ENCODE results near the gene SPTBN2. TPM values are rescaled to one million over a fixed set of nuclear protein-coding genes. Genes with fewer than 3 reads are reported as not detected.

The SPTBN2 gene
- total and polyA plus RNA-seq, 2 of the 8 experiments (the other 6 are each of a cell fraction or from before 2014, with no cell fraction given): 19.1 to 69.0 TPM

- H3K27ac ChIP-seq (ENCODE audit: low read depth, low read length): no peak overlapping the region
- H3K9me3 ChIP-seq (ENCODE audit: insufficient read depth in 2 of 2, low read depth in 1 of 2, low read length in 1 of 2): 0 out of 4 replicates have a peak, but pooled peaks cover 0 to 5% of the 10 kb centered on the region in 2 experiments
- no peak overlapping the region for H2BK20ac ChIP-seq (ENCODE audit: low read length)
- H3K23me2 ChIP-seq (ENCODE audit: low read depth, low read length): peaks cover 7% of the 10 kb centered on the region
- peaks cover 0 to 10% of the 10 kb centered on the region in 2 experiments; a peak in 2 of 4 replicates for H3K79me2 ChIP-seq (ENCODE audit: control insufficient read depth in 1 of 2, insufficient read depth in 2 of 2, low read length in 2 of 2)
- H3K14ac ChIP-seq (ENCODE audit: insufficient read length): no peak overlapping the region
- DNase-seq (ENCODE audit: low read depth in 1 of 2, low spot score in 2 of 2) (no peak), FAIRE-seq (no peak)
- H3K36me3 ChIP-seq (ENCODE audit: control insufficient read depth in 2 of 4, insufficient read depth in 4 of 4, low read length in 3 of 4): peaks cover 0 to 13% (median 8%) of the 10 kb centered on the region in 4 experiments; a peak in 7 of 8 replicates
- 93% methylated on average over 7 of the region's 7 CpGs; no CpG with 5 or more reads in 1 of the 2 experiments for WGBS, 2 experiments (ENCODE audit: extremely low coverage in 1 of 2, insufficient coverage in 1 of 2, insufficient read length in 1 of 2, insufficient replicate concordance in 2 of 2, low coverage in 1 of 2, low lambda C conversion rate in 2 of 2, missing lambda C conversion rate in 1 of 2)
- no peak overlapping the region for H3K4me3 ChIP-seq (ENCODE audit: extremely low read depth in 1 of 4, insufficient read depth in 2 of 4, low read depth in 3 of 4, low read length in 4 of 4)
- H2AK5ac ChIP-seq (ENCODE audit: low read depth, low read length): no peak overlapping the region
- H3K4me2 ChIP-seq (ENCODE audit: insufficient read depth in 1 of 2, low read depth in 2 of 2, low read length in 2 of 2): no peak overlapping the region
- no peak overlapping the region for H2BK15ac ChIP-seq (ENCODE audit: low read length)
- no peak overlapping the region for H3K18ac ChIP-seq (ENCODE audit: extremely low read depth, low read length)
- no peak overlapping the region for H2AFZ ChIP-seq (ENCODE audit: low read length)
- no peak overlapping the region for H3K23ac ChIP-seq (ENCODE audit: insufficient read length)
- no peak overlapping the region for H4K8ac ChIP-seq (ENCODE audit: extremely low read depth, insufficient read depth, low read length)
- H2BK12ac ChIP-seq (ENCODE audit: low read depth, low read length): no peak overlapping the region
- H2BK5ac ChIP-seq (ENCODE audit: low read depth, low read length): no peak overlapping the region
- H3K79me1 ChIP-seq (ENCODE audit: low read depth, low read length): no peaks in the 10 kb centered on the region
- no peaks in the 10 kb centered on the region for H3K27me3 ChIP-seq (replicated peaks in 1 of 4; ENCODE audit: control insufficient read depth in 3 of 4, extremely low read depth in 1 of 4, insufficient read depth in 3 of 4, low read length in 3 of 4)
- no peak overlapping the region for H4K5ac ChIP-seq (ENCODE audit: insufficient read length, low read depth, low read length)
- no peak overlapping the region for H3K9ac ChIP-seq (replicated peaks in 1 of 4; ENCODE audit: extremely low read depth in 1 of 4, low read depth in 3 of 4, low read length in 3 of 4)
- ChIA-PET CTCF (ENCODE audit: partially characterized antibody) (interaction anchor here (0.9 to 1.2 kb wide), 4 partner anchors 43 to 153 kb away, joined by 3 to 5 read pairs (median 3); partner anchors contain the start of genes CTSF and RBM4), POLR2A (ENCODE audit: partially characterized antibody) (interaction anchor here (0.7 to 1.8 kb wide), 5 partner anchors 17 to 240 kb away, joined by 3 to 4 read pairs (median 3); partner anchors contain the start of gene RCE1)
- H3K56ac ChIP-seq (replicated peaks; ENCODE audit: insufficient read length, low read depth, low read length): no peak overlapping the region
- no peak overlapping the region for H4K91ac ChIP-seq (replicated peaks; ENCODE audit: insufficient read length, low read length)
- H3K4ac ChIP-seq (replicated peaks; ENCODE audit: insufficient read length, low read depth, low read length): no peak overlapping the region
- H2BK120ac ChIP-seq (replicated peaks; ENCODE audit: low read depth, low read length): no peak overlapping the region
- H4K20me1 ChIP-seq (replicated peaks in 1 of 2; ENCODE audit: control insufficient read depth in 1 of 2, insufficient read depth in 2 of 2, low read length in 2 of 2): peaks cover 0 to 5% of the 10 kb centered on the region in 2 experiments
- peaks cover 0 to 15% (median 8%) of the 10 kb centered on the region in 4 experiments; a peak in 4 of 7 replicates for H3K4me1 ChIP-seq (replicated peaks in 1 of 4; ENCODE audit: control insufficient read depth in 3 of 4, insufficient read depth in 4 of 4, low read length in 3 of 4)
- TF ChIP-seq GABPA (IDR thresholded peaks at IDR 0.05; ENCODE audit: borderline replicate concordance, insufficient read depth, low read length) (no peak), RBBP5 (IDR thresholded peaks at IDR 0.05; ENCODE audit: borderline replicate concordance, low read depth, low read length) (no peak), JUND (IDR thresholded peaks at IDR 0.05; ENCODE audit: low read length) (no peak), SAP30 (IDR thresholded peaks at IDR 0.05; ENCODE audit: insufficient read depth, insufficient replicate concordance, low read length) (no peak), TCF12 (IDR thresholded peaks at IDR 0.05; ENCODE audit: low read depth, low read length) (no peak), KDM1A (IDR thresholded peaks at IDR 0.05; ENCODE audit: borderline replicate concordance, low read length) (no peak), POLR2A (IDR thresholded peaks at IDR 0.05; ENCODE audit: control extremely low read depth in 1 of 2, low read depth in 2 of 2, low read length in 2 of 2) (no peak), RNF2 (IDR thresholded peaks at IDR 0.05; ENCODE audit: borderline replicate concordance, low read depth, low read length, missing control alignments, poor library complexity, severe bottlenecking) (no peak)
Observed at GRCh38 chr11:66680966-66681645, 47.9 kb downstream of the SPTBN2 start.

All from H1 (cell line).